Endometrium (tissue), 2 donors: Measurements from ENCODE around the gene MAML3.

Experiments used
- FAIRE-seq: peaks from 2 replicates; lab custom pipeline; 2012; peaks lifted over from hg19 to GRCh38; lab: Jason Lieb, UNC
- donor health status: control.
- donor health status: control.

MAML3 gene

GRCh38 chr4:139754938-139755337, 399.0 kb downstream of the MAML3 start:
- no peak for FAIRE-seq

GRCh38 chr4:139753686-139754085, 400.3 kb downstream of the MAML3 start:
- no peak for FAIRE-seq

- no peak for FAIRE-seq
Observed at GRCh38 chr4:139749835-139750498, 404.0 kb downstream of the MAML3 start.

GRCh38 chr4:139749338-139749737, 404.6 kb downstream of the MAML3 start:
- FAIRE-seq: no peak

GRCh38 chr4:139746431-139747171, 407.4 kb downstream of the MAML3 start:
- FAIRE-seq: no peak

GRCh38 chr4:139745111-139745639, 408.8 kb downstream of the MAML3 start:
- FAIRE-seq: no peak

- FAIRE-seq: no peak
Observed at GRCh38 chr4:139744232-139744631, 409.8 kb downstream of the MAML3 start.

GRCh38 chr4:139743027-139743426, 411.0 kb downstream of the MAML3 start:
- no peak for FAIRE-seq

GRCh38 chr4:139740531-139741041, 413.4 kb downstream of the MAML3 start:
- no peak for FAIRE-seq

- FAIRE-seq: no peak
Observed at GRCh38 chr4:139740121-139740520, 413.9 kb downstream of the MAML3 start.

- no peak for FAIRE-seq
Observed at GRCh38 chr4:139738846-139739613, 415.0 kb downstream of the MAML3 start.

GRCh38 chr4:139736661-139737060, 417.3 kb downstream of the MAML3 start:
- no peak for FAIRE-seq

GRCh38 chr4:139736274-139736660, 417.7 kb downstream of the MAML3 start:
- FAIRE-seq: no peak

GRCh38 chr4:139735381-139736273, 418.4 kb downstream of the MAML3 start:
- FAIRE-seq: no peak

GRCh38 chr4:139734875-139735380, 419.1 kb downstream of the MAML3 start:
- FAIRE-seq: no peak

GRCh38 chr4:139734201-139734874, 419.6 kb downstream of the MAML3 start:
- FAIRE-seq: no peak

- FAIRE-seq: no peak
Observed at GRCh38 chr4:139732991-139733570, 420.9 kb downstream of the MAML3 start.

- FAIRE-seq: no peak
Observed at GRCh38 chr4:139728840-139729239, 425.1 kb downstream of the MAML3 start.

- FAIRE-seq: no peak
Observed at GRCh38 chr4:139728146-139728545, 425.8 kb downstream of the MAML3 start.

- FAIRE-seq: no peak
Observed at GRCh38 chr4:139726615-139727014, 427.4 kb downstream of the MAML3 start.
